Hair follicle dermal papilla cell (primary cell): Measurements from ENCODE around the gene PFKFB1. TPM values are rescaled to one million over a fixed set of nuclear protein-coding genes. Genes with fewer than 3 reads are reported as not detected.

Experiments used
- small RNA-seq: library from RNA; depleted of rRNA; stranded (forward); fragments of <200 nt; gene quantifications from one replicate; pipeline ENCODE3, GENCODE V24; 2012
- total RNA-seq: library from RNA; depleted of rRNA; stranded (reverse); fragments of >200 nt; gene quantifications from 2 replicates; pipeline ENCODE4 v1.2.3, GENCODE V29; 2012

Gene PFKFB1
- total RNA-seq, result 0.12 and 0.16 TPM in 2 replicates

GRCh38 chrX:54994099-54994498 is at the start of gene PFKFB1:
TSS of gene PFKFB1 (minus strand) at chrX:54994188. CDS start at chrX:54994007, 181 bp downstream.

GRCh38 chrX:55030271-55031205 is 36.5 kb upstream of the PFKFB1 start, which contains the start of gene ALAS2:
TSS of gene ALAS2 (minus strand) at chrX:55030977. CDS start at chrX:55026000, 4,977 bp downstream.

GRCh38 chrX:54999717-55000598 is 6.0 kb upstream of the PFKFB1 start, which contains the start of gene APEX2:
TSS of gene APEX2 (plus strand) at chrX:55000363. CDS start at chrX:55000423, 60 bp downstream.

GRCh38 chrX:54920610-54921426 is 73.2 kb downstream of the PFKFB1 start, which contains the start of gene TRO:
TSS of gene TRO (plus strand) at chrX:54920824. CDS start at chrX:54922247, 1,423 bp downstream.

Small RNAs within 50 kb of the gene (small RNA-seq; reads per million reads assigned to genes)
- not detected for gene RF00614

Other genes with a start within 250 kb of the PFKFB1 start
- not detected in 2 replicates for gene ITIH6, start 195.9 kb downstream of the PFKFB1 start, total RNA-seq
- gene MAGED2, start 186.4 kb downstream of the PFKFB1 start, total RNA-seq, result 288 and 308 TPM in 2 replicates
- gene TRO, start 73.4 kb downstream of the PFKFB1 start, total RNA-seq, result 21.0 and 24.2 TPM in 2 replicates
- 6.3 and 7.8 TPM in 2 replicates for gene APEX2, start 6.2 kb upstream of the PFKFB1 start, total RNA-seq
- gene ALAS2, start 36.8 kb upstream of the PFKFB1 start, total RNA-seq, result not detected in 2 replicates
- gene PAGE2B, start 80.8 kb upstream of the PFKFB1 start, total RNA-seq, result not detected in 2 replicates
- gene PAGE2, start 94.8 kb upstream of the PFKFB1 start, total RNA-seq, result not detected in 2 replicates
- gene PAGE5, start 226.2 kb upstream of the PFKFB1 start, total RNA-seq, result not detected in 2 replicates